HS-5 (cell line): ENCODE measurements around the gene CDK5RAP3.

Experiments
- DNase-seq: peaks from one replicate; pipeline ENCODE4 v3.0.0-alpha.2; 2012; ENCODE audit warnings: low read depth

Gene CDK5RAP3

DNA sequence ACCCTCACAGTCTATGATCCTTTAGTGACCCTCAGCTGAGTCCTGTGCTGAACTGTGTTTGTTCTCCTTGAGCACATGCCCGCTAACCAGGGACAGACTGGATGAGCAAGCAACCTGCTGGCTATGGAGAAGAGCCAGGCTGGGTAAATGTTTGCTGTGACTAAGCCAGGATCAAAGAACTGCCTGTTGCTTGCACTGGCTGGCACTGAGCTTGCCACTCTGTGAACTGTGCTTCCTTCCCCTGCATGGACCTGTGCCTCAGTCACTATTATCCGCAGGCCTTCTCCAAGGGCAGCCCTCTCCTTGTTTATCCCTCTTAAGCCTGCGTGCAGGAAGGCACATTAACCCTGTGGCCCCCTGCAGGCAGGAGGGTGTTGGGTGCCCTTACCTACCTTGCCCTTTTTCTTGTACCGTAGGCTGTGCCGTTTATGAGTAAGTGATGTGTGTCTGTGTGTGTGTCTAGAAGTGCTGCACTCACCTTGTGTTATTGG, 22.2 kb upstream of the CDK5RAP3 start:
- DNase-seq: no peak

DNA sequence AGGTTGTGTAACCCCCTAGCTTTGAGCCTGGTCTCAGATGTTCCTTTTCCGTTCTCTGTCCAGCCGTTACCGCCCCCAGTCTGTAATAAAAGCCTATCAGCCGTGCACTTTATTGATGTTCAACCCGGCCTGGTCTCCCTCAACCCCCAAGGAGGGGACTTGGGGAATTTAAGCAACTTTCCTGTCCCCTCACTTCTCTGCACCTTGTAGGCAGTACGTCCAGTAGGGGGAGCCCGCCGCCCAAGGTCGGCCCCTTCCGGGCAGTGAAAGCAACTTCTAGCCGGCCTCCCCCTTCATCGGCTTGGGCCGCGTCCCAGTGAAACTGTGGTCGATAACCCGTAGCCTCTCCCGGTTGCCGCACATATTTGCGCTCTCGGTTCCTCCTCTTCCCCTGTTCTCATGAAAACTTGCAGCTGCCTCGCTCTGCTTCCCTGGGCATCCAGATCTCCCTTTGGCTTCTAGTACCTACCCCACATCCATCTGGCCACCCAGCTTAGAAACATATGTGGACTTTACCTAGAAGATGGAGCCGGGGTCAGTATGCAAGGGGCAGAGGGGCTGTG, 21.6 kb upstream of the CDK5RAP3 start:
- DNase-seq: no peak

DNA sequence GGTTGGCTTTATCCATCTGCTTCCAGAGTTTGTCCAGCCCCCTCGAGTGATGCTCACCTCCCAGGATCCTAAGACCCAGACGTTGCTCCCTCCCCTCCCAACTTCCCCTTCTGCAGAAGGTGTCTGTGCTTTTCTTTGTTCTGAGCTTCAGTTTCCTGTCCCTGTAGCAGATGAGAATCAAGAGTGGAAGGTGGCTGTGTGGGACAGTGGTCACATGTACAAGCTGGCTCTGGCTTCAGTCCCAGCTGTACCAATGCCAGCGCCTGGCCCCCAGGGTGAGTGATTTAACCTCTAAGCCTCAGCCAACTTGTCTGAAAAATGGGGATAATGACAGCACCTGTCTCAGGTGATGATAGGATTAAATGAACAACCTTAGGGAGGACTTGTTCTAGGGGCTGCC, 21.0 kb upstream of the CDK5RAP3 start:
- DNase-seq: no peak

DNA sequence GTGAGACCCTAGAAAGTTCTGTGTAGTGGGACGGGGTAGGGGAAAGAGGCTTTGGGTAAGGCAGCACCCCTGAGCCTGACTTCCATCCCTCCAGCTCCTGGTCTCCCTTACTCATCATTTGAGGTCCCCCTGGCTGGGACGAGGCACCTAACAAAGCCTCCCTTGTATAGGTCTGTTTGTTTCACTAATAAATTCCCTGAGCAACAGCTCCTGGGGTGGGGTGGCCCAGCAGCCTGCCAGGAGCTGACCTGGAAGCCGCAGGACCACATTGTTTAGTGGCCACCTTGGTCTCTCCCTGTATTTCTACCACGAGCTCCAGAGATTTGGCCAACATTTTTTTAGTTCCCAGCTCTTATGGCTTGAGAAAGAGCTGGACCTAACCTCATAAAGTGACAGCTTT, 20.5 kb upstream of the CDK5RAP3 start:
- no peak for DNase-seq

DNA sequence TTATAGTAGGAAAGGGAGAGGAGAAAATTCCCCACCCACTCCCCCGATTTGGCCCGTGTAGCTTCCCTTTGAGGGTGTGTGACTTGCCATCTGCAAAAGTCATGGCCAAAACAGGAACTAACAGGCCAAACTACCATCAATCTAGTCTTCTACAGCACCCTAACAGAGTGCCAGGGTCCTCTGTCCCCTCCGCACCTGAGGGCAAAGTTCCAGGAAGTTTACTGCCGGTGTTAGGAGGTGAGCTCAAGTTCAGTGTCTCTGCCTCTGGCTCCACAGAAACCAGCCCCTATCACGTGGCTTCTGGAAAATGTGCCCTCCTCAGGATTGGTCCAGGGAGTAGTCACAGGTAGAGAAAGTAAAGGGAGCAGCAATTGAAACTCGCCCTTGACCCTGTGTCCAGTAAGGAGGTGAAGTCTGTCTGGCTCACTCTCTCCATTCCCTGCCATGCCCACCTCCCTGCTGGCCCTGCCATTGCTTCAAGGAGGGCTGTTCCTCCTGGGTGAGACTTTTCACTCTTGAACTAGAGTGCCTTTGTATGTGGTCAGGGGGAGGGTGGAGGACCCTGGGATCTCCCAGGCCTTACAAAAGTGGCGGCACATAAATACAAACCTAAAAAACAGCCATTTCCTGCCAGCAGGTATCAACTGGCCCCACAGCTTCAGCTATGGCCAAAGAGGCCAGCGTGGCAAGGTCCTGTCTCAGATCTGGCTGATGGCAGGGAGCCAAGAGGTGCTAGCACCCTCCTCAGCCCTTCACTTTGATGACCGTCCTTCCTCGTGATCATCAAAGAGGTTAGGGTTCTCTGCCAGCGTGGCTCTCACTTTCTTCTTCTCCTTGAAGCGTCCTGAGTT, 18.5 kb upstream of the CDK5RAP3 start:
- DNase-seq: no peak

DNA sequence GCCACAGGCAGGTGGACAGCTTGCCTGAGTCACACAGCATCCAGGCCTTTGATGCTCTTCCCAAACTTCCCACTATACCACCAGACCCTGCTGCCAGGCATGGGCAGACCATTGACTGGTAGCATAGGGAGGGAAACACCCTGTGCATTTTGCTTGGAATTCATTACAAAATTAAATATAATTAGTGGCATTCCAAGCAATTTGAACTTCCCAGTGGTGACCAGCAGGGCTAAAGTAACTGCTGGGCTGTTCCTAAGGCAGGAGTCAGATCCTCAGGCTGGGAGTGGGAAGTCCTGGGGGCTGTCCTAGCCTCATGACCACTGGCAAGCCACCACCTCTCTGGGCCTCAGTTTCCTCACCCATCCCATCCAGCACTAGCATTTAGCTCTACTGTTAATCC, 17.0 kb upstream of the CDK5RAP3 start:
- DNase-seq: no peak

GRCh38 chr17:47955497-47956461, 15.1 kb upstream of the CDK5RAP3 start:
- DNase-seq: no peak

- DNase-seq: no peak
Measured at GRCh38 chr17:47956791-47957590, 13.9 kb upstream of the CDK5RAP3 start.

- DNase-seq: no peak
Measured at GRCh38 chr17:47957591-47958490, 13.1 kb upstream of the CDK5RAP3 start, which contains the start of gene PRR15L. TSS of gene PRR15L (minus strand) at chr17:47957883. CDS start at chr17:47953234, 4,649 bp downstream.

GRCh38 chr17:47959825-47960655, 10.9 kb upstream of the CDK5RAP3 start:
- DNase-seq: no peak

DNA sequence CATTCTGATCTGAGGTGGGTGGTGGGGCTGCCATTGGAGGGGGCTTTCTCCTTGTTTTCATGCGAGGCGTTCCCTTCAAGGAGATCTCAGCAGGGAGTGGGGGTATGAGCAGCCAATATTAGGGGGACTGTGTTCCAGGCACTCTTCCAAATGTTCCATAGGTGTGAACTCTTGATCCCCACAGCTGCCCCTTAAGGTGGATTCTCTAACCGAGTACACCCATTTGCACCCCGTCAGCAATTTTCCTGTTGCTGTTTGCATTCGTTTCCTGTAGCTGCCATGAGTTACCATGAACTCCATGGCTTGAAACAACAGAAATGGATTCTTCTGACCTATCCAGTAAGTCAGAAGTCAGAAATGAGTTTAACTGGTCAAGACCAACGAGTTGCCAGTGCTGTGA, 9.5 kb upstream of the CDK5RAP3 start:
- no peak for DNase-seq

DNA sequence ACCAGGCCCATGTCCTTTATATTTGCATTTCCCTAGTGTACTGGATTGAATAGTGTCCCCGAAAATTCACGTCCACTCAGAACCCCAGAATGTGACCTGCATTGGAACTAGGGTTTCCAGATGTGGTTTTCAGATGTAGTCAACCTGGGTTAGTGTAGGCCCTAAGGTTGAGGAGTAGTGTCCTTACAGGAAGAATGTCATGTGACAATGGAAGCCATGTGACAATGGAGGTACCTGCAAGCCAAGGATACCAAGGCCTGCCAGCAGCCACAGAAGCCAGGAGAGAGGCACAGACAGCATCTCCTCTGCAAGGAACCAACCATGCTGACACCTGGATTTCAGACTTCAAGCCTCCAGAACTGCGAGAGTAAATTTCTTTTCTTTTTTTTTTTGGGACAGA, 8.0 kb upstream of the CDK5RAP3 start:
- no peak for DNase-seq

DNA sequence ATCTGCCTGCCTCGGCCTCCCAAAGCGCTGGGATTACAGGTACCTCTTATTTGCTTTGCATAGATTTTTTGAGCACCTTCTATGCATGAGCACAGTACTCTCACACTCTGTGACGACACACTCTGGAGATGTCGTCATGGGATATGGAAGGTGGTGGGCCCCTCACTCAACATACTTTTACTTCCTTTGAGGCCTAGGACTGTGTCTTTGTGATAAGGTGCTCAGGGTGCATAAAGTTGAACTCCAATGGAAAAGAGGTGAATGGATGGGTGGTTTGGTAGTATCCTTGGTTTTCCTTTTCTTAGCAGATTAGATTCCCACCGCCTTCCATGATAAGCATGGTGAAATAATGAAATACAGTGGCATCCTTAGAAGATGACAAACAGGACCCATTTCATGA, 6.1 kb upstream of the CDK5RAP3 start:
- DNase-seq: no peak

DNA sequence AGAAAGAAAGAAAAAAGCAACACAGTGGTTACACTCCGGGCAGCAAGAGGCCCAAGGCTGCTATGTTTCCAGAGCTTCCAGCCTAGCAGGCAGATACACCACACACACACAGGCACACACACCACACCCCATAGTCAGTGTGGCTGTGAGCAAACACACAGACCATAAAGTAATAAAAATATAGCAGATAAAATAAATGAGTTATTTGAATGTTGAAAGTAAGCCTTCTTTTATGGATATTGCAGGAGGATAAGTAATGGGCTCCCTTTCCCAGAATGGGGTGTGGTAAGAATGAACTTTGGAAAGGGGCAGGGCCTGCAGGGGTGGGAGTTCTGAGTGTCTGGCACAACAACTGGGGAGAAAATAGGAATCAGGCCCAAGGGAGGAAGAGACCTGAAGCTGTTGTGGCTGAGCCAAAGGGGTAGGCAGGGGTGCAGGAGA, 4.8 kb upstream of the CDK5RAP3 start:
- DNase-seq: no peak

- peak; percentile 86 for DNase-seq
Measured at GRCh38 chr17:47967607-47968252, 3.2 kb upstream of the CDK5RAP3 start.

DNA sequence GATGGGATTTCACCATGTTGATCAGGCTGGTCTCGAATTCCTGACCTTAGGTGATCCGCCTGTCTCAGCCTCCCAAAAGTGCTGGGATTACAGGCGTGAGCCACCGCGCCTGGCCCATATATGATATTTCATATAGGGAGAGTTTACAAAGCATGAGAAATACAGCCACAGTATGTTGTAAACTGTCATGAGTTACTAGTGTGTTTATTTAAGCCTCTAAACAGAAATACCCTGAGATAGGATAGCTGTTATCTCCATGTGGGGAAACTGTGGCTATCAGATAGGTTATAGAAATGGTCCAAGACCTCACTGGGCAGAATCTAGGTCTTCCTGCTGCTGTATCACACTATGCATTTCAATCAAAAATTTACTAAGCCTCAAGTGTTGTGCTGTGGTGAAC, 2.1 kb upstream of the CDK5RAP3 start:
- no peak for DNase-seq

GRCh38 chr17:47969930-47970724, 786 bp upstream of the CDK5RAP3 start:
- DNase-seq: no peak

- no peak for DNase-seq
Measured at GRCh38 chr17:47973541-47973940, 2.6 kb downstream of the CDK5RAP3 start.
